ENCODE data around the gene COL23A1. TPM values are rescaled to one million over a fixed set of nuclear protein-coding genes. Genes with fewer than 3 reads are reported as not detected.
"Not testable (repeated sequence)": the region's sequence is repeated elsewhere in the genome, so short reads cannot be mapped to it uniquely, and the experiment has no call there.

The COL23A1 gene
- total RNA-seq, 1 experiment from 2014 or later = not detected

GRCh38 chr5:178240766-178241165 is 349.4 kb downstream of the COL23A1 start:
- no peak overlapping the region for H3K27ac Mint-ChIP-seq (ENCODE audit: unreplicated experiment)
- intact Hi-C loops (cut with micrococcal nuclease; ENCODE audit: unreplicated experiment) = no loop called here
- no TSS peak for BruUV-seq (replicated peaks)
- H3K4me1 Mint-ChIP-seq (ENCODE audit: low read depth, unreplicated experiment) = no peaks in the 10 kb centered on the region
- no peak for DNase-seq
- H3K36me3 Mint-ChIP-seq (ENCODE audit: insufficient read depth, unreplicated experiment) = no peaks in the 10 kb centered on the region
- no peak overlapping the region for H3K4me3 Mint-ChIP-seq (ENCODE audit: low read depth, unreplicated experiment)
- CTCF ChIA-PET = no interaction called here
- H3K9me3 Mint-ChIP-seq (ENCODE audit: low read depth, unreplicated experiment) = no peaks in the 10 kb centered on the region
- TF ChIP-seq CTCF (IDR thresholded peaks at IDR 0.05; ENCODE audit: unreplicated experiment) = no peak
- H3K27me3 Mint-ChIP-seq (ENCODE audit: unreplicated experiment) = peaks cover 12% of the 10 kb centered on the region

GRCh38 chr5:178240341-178240741 is 349.9 kb downstream of the COL23A1 start:
- no peaks in the 10 kb centered on the region for H3K36me3 Mint-ChIP-seq (ENCODE audit: insufficient read depth, unreplicated experiment)
- DNase-seq = no peak
- H3K4me1 Mint-ChIP-seq (ENCODE audit: low read depth, unreplicated experiment) = peaks cover under 1% of the 10 kb centered on the region
- CTCF ChIA-PET = no interaction called here
- intact Hi-C loops (cut with micrococcal nuclease; ENCODE audit: unreplicated experiment) = no loop called here
- H3K4me3 Mint-ChIP-seq (ENCODE audit: low read depth, unreplicated experiment) = no peak overlapping the region
- no peak overlapping the region for H3K27ac Mint-ChIP-seq (ENCODE audit: unreplicated experiment)
- TF ChIP-seq CTCF (IDR thresholded peaks at IDR 0.05; ENCODE audit: unreplicated experiment) = no peak
- H3K27me3 Mint-ChIP-seq (ENCODE audit: unreplicated experiment) = peaks cover 12% of the 10 kb centered on the region
- no TSS peak for BruUV-seq (replicated peaks)
- no peaks in the 10 kb centered on the region for H3K9me3 Mint-ChIP-seq (ENCODE audit: low read depth, unreplicated experiment)

- peaks cover 12% of the 10 kb centered on the region for H3K27me3 Mint-ChIP-seq (ENCODE audit: unreplicated experiment)
- H3K4me3 Mint-ChIP-seq (ENCODE audit: low read depth, unreplicated experiment); BruUV-seq (replicated peaks); intact Hi-C loops (cut with micrococcal nuclease; ENCODE audit: unreplicated experiment); DNase-seq; H3K27ac Mint-ChIP-seq (ENCODE audit: unreplicated experiment); CTCF ChIA-PET; H3K4me1 Mint-ChIP-seq (ENCODE audit: low read depth, unreplicated experiment); H3K9me3 Mint-ChIP-seq (ENCODE audit: low read depth, unreplicated experiment); H3K36me3 Mint-ChIP-seq (ENCODE audit: insufficient read depth, unreplicated experiment): not testable (repeated sequence)
Measured at GRCh38 chr5:178239626-178240301, 350.4 kb downstream of the COL23A1 start.

- DNase-seq = no peak
- Mint-ChIP-seq H3K9me3 (ENCODE audit: low read depth, unreplicated experiment) (no peaks in the 10 kb centered on the region), H3K27ac (ENCODE audit: unreplicated experiment) (no peak overlapping the region), H3K27me3 (ENCODE audit: unreplicated experiment) (peaks cover 12% of the 10 kb centered on the region), H3K36me3 (ENCODE audit: insufficient read depth, unreplicated experiment) (peaks cover 5% of the 10 kb centered on the region), H3K4me3 (ENCODE audit: low read depth, unreplicated experiment) (no peak overlapping the region), H3K4me1 (ENCODE audit: low read depth, unreplicated experiment) (peaks cover 9% of the 10 kb centered on the region)
- CTCF ChIA-PET = interaction anchor here (1.0 kb wide), 1 partner anchor 12 kb away, joined by 3 read pairs; no protein-coding TSS in a partner anchor
- no TSS peak for BruUV-seq (replicated peaks)
- intact Hi-C loops (cut with micrococcal nuclease; ENCODE audit: unreplicated experiment) = no loop called here
- TF ChIP-seq CTCF (IDR thresholded peaks at IDR 0.05; ENCODE audit: unreplicated experiment) = no peak
Measured at GRCh38 chr5:178238711-178239592, 351.2 kb downstream of the COL23A1 start.
